GM18520 (cell line): ENCODE data around the gene HMCN2.

ENCODE experiments used
- ATAC-seq: cut with Tn5 transposase; IDR thresholded peaks from one replicate; pipeline ENCODE4 v1.9.1; 2021; ENCODE audit not compliant: unreplicated experiment

HMCN2 gene

DNA sequence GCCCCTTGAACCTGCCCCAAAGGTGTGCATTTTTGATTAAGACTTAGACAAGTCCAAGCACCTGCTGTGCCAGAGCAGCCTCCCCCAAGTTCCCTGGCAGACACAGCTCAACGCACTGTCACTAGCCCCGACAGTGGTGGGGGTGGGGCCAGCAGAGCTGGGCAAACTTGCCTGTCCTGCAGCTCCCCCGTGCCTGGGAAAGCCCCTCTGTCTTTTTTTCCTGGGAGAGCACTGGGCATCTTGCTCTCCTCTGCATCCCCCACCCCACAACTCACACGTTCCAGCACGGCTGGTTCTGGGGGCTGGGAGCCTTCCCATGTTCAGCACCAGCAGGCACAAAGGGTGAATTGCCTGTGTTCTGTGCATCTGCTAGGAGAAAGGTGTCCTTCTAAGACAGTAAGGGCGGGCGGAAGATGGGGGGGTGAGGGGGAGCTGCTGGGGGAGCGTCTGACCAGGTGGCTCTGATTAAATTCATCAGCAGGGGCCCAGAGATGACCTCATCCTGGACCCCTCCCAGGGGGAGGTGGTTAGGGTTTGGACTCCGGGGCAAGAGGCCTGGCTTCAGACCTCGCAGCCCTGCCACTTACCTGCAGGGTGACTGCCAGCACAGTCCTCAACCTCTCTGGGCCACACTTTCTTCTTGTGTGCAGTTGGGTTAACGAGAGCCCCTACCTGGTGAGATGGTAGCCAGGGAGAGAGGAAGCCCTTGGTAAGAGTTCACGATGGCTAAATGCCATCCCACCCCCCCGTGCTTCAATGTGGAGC is 23.5 kb downstream of the HMCN2 start:
- no peak for ATAC-seq

DNA sequence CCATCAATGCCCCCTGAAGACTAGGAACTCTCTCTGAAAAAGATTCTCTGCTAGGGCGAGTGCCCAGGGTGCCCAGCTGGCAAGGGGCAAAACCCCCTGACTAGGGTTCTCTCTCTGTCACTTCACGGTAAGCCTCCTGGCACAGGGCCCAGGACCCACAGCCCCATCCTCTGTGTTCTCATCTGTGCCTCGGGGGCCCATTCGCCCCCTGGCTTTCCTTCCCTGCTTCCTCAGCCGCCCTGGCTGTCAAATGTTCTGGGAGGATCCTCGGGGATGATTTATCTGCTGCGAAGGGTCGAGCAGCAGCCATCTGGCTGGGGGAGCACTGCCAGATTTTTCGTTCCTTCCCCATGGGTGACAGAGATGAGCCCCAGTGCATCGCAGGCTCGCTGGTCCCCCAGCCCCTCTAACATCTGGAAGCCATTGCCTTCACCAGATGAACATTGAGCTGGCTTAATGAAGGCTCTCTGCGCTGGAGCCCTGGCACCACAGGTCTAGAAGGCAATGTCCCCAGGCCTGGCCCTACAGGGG is 24.2 kb downstream of the HMCN2 start:
- ATAC-seq: no peak

GRCh38 chr9:130290291-130291181 is 25.0 kb downstream of the HMCN2 start:
- no peak for ATAC-seq

DNA sequence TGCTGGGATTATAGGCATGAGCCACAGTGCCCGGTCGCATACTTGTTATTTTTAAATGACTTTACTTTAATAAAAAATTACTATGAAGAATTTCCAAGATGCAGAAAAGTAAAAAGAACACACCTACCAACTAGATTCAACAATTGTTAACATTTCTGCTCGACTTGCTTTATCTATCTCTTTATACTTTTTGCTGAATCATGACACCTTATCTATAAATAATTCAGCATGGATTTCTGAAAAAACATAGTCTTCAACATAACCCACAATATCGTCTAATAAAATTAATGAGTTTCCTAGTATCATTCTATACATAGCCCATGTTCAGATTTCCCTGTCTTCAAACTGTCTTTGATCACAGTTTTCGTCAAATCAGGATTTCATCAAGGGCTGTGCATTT is 25.9 kb downstream of the HMCN2 start:
- ATAC-seq: no peak

DNA sequence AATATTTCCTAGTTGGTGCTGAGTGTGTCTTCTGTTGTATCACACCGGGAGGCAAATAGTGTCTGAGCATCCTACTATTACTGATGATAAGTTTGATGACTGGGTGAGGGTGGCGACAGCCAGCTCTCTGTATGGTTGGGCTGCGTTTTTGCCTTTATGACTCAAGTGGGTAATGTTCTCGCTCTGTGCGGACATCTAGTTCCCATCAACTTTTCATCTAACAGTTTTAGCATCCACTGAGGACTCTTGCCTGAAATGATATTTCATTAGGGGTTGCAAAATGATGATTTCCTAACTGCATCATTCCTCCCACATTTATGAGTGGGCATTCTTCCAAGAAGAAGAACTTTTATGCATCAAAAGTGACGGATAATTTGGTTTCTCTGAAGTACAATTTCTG is 26.5 kb downstream of the HMCN2 start:
- no peak for ATAC-seq

GRCh38 chr9:130294664-130295063 is 29.1 kb downstream of the HMCN2 start:
- ATAC-seq: no peak

DNA sequence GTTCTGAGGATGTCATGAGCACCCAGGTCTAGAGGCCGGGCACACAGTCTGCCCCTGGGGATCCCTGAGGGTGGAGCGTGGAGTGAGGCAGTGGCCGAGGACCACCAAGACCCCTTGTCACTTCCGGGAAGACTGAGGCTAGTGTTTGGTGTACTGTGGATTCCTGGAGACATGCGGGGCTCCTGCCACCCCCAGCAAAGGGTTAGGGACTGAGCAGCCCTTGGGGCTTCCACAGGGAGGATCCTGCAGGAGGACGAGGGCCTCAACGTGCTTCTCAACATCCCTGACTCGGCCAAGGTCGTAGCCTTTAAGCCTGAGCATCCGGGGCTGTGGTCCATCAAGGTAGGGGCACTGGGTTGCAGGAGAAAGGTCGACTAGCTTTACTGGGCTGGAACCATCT is 29.9 kb downstream of the HMCN2 start:
- ATAC-seq: no peak

GRCh38 chr9:130295945-130296782 is 30.6 kb downstream of the HMCN2 start:
- no peak for ATAC-seq

DNA sequence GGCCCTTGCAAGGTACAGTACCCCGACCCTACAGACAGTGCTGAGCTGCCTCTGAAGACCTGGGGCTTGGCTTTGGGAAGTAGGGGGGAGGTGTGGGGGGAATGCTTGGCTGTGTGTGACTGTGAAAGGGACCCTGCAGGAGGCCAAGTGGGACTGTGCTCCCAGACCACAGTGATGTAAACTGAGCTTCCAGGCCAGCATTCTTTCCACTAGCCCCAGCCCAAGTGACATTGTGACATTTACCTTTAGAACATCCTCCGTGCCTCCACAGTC is 31.2 kb downstream of the HMCN2 start:
- ATAC-seq: no peak

GRCh38 chr9:130297371-130297770 is 31.8 kb downstream of the HMCN2 start:
- no peak for ATAC-seq

DNA sequence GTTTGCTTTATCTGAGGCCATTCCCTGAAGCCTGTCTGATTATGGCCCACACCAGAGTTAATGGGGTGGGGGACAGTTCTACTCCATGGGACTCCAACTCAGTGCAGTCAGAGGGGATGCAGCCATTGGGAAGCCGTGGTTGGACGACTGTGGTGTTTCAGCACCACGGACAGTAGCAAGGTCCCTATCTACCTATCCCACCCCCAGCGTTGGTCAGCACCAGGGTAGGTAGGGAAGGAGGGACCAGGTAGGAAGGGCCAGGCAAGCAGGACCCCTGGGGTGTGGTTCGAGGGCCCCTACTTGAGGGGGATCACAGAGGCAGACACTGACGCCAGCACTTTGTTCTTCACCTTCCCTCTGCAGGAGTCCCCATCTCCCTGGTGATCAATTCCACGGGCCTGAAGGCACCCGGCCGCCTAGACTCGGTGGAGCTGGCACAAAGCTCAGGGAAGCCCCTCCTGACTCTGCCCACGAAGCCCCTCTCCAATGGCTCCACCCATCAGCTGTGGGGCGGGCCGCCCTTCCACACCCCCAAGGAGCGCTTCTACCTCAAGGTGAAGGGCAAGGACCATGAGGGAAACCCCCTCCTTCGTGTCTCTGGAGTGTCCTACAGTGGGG is 33.2 kb downstream of the HMCN2 start:
- ATAC-seq: no peak

- no peak for ATAC-seq
These were observed 34.4 kb downstream of the HMCN2 start for GRCh38 chr9:130299785-130300615.

DNA sequence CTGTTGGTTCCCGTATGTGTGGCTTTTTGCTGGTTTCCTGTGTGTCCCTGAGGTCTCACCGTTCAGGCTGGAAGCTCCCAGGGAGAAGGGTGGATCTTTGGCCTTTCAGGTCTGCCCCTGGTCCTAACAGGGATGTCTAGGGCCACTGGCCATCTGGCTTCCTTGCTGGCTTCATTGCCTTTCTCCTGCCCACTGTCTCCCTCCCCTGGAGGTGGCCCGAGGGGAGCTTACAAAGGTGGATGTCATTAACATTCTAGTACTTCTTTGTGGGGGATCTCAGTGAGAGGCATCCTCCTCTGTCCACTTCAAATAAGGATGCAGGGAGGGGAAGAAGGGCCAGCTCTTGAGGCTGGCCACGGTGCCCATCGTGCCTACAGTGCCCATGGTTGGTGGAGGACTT is 35.2 kb downstream of the HMCN2 start:
- ATAC-seq: no peak

- ATAC-seq: no peak
These were observed 36.1 kb downstream of the HMCN2 start for GRCh38 chr9:130301483-130302286.

- no peak for ATAC-seq
These were observed 37.4 kb downstream of the HMCN2 start for GRCh38 chr9:130302785-130303612.

DNA sequence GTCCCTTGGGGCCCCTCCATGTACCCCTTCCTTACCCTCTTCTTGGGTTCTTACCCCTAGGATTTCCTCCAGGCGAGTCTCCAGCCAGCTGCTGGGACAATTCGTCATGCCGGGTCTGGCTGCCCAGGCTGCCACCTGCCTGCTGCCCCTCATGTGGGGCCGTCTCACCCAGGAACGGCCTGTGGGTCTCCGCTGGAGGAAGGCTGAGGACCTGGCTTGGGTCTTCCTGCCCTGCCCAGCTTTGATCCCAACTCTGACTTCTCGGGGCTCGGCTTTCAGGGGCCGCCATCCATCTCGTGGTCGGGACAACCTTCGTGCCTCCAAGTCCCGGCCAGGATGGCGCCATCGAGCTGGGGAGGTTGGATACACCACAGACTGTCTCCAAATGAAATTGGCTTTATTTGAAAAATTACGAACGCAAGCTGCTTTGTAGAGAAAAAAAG is 38.1 kb downstream of the HMCN2 start:
- no peak for ATAC-seq

- ATAC-seq: no peak
These were observed 38.6 kb downstream of the HMCN2 start for GRCh38 chr9:130304116-130304515.

GRCh38 chr9:130304643-130305042 is 39.1 kb downstream of the HMCN2 start:
- ATAC-seq: no peak
